ENCODE data around the gene SLC25A41. TPM values are rescaled to one million over a fixed set of nuclear protein-coding genes. Genes with fewer than 3 reads are reported as not detected.

SLC25A41 gene
- total and polyA plus RNA-seq, 2 of the 8 experiments (the other 6 are each of a cell fraction or from before 2014, with no cell fraction given) = 0.50 TPM; not detected in 1

DNA sequence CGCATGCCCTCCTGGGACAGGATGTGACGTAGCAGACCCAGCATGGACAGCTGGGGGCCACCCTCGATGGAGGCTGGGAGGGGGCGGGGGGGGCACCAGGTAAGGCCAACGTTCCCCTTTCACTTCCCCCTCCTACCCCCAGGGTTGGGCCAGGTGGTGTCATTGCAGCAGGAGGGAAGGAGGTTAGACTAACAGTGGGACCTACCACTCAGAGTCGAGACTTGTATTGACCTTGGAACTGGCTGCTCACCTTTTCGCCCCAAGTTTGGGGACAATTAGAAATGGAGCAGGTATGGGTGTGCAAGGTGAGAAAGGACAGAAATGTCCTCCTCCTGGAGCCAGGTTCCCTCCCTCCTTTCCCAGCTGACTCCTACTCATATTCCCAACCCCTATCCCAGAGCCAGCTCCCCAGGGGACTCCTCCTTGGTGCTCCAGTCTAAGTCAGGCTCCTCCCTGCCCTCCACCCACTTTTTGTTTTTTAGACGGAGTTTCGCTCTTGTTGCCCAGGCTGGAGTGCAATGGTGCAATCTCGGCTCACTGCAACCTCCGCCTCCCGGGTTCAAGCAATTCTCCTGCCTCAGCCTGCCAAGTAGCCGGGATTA lies 8.6 kb upstream of the SLC25A41 start:
- Histone ChIP-seq H4K20me1 (replicated peaks in 1 of 2; ENCODE audit: control insufficient read depth in 1 of 2, insufficient read depth in 2 of 2, low read length in 2 of 2) (no peaks in the 10 kb centered on the region), H2AK5ac (ENCODE audit: low read depth, low read length) (no peak overlapping the region), H2BK12ac (ENCODE audit: low read depth, low read length) (no peak overlapping the region), H2AFZ (ENCODE audit: low read length) (no peak overlapping the region), H3K9ac (replicated peaks in 1 of 4; ENCODE audit: extremely low read depth in 1 of 4, low read depth in 3 of 4, low read length in 3 of 4) (no peak overlapping the region), H2BK15ac (ENCODE audit: low read length) (no peak overlapping the region), H3K4me3 (ENCODE audit: extremely low read depth in 1 of 4, insufficient read depth in 2 of 4, low read depth in 3 of 4, low read length in 4 of 4) (no peak overlapping the region), H2BK20ac (ENCODE audit: low read length) (no peak overlapping the region), H4K91ac (replicated peaks; ENCODE audit: insufficient read length, low read length) (no peak overlapping the region), H4K8ac (ENCODE audit: extremely low read depth, insufficient read depth, low read length) (peak overlapping the region; percentile 5; the same call in 1 of the 2 replicates), H2BK5ac (ENCODE audit: low read depth, low read length) (no peak overlapping the region), H3K23ac (ENCODE audit: insufficient read length) (no peak overlapping the region), H3K79me1 (ENCODE audit: low read depth, low read length) (no peaks in the 10 kb centered on the region), H3K27ac (ENCODE audit: low read depth, low read length) (no peak overlapping the region), H3K23me2 (ENCODE audit: low read depth, low read length) (no peaks in the 10 kb centered on the region), H3K27me3 (replicated peaks in 1 of 4; ENCODE audit: control insufficient read depth in 3 of 4, extremely low read depth in 1 of 4, insufficient read depth in 3 of 4, low read length in 3 of 4) (no peaks in the 10 kb centered on the region), H3K9me3 (ENCODE audit: insufficient read depth in 2 of 2, low read depth in 1 of 2, low read length in 1 of 2) (no peaks in the 10 kb centered on the region), H3K18ac (ENCODE audit: extremely low read depth, low read length) (no peak overlapping the region), H3K14ac (ENCODE audit: insufficient read length) (no peak overlapping the region), H4K5ac (ENCODE audit: insufficient read length, low read depth, low read length) (no peak overlapping the region), H3K56ac (replicated peaks; ENCODE audit: insufficient read length, low read depth, low read length) (no peak overlapping the region), H3K4me2 (ENCODE audit: insufficient read depth in 1 of 2, low read depth in 2 of 2, low read length in 2 of 2) (no peak overlapping the region), H3K4me1 (replicated peaks in 1 of 4; ENCODE audit: control insufficient read depth in 3 of 4, insufficient read depth in 4 of 4, low read length in 3 of 4) (no peaks in the 10 kb centered on the region), H3K4ac (replicated peaks; ENCODE audit: insufficient read length, low read depth, low read length) (no peak overlapping the region), H3K36me3 (ENCODE audit: control insufficient read depth in 2 of 4, insufficient read depth in 4 of 4, low read length in 3 of 4) (no peaks in the 10 kb centered on the region), H3K79me2 (ENCODE audit: control insufficient read depth in 1 of 2, insufficient read depth in 2 of 2, low read length in 2 of 2) (no peaks in the 10 kb centered on the region), H2BK120ac (replicated peaks; ENCODE audit: low read depth, low read length) (no peak overlapping the region)
- WGBS, 2 experiments (ENCODE audit: extremely low coverage in 1 of 2, insufficient coverage in 1 of 2, insufficient read length in 1 of 2, insufficient replicate concordance in 2 of 2, low coverage in 1 of 2, low lambda C conversion rate in 2 of 2, missing lambda C conversion rate in 1 of 2) = 95% methylated on average over 7 of the region's 13 CpGs; no CpG with 5 or more reads in 1 of the 2 experiments
- DNase-seq (ENCODE audit: low read depth in 1 of 2, low spot score in 2 of 2) = no peak
- CTCF ChIA-PET (ENCODE audit: partially characterized antibody) = interaction anchor here (0.6 to 1.7 kb wide), 2 partner anchors 111 to 421 kb away, joined by 3 read pairs; no protein-coding TSS in a partner anchor
- POLR2A ChIA-PET (ENCODE audit: partially characterized antibody) = interaction anchor here (1.3 to 2.1 kb wide), 2 partner anchors 10 to 15 kb away, joined by 3 to 4 read pairs; no protein-coding TSS in a partner anchor
- no peak for TF ChIP-seq RAD21 (IDR thresholded peaks at IDR 0.05 in 1 of 2, conservative IDR thresholded peaks at IDR 0.05 in 1 of 2; ENCODE audit: low read depth in 2 of 2, low read length in 2 of 2)
- peak; percentile 68; the same call in 1 of the 2 replicates for TF ChIP-seq KDM1A (IDR thresholded peaks at IDR 0.05; ENCODE audit: borderline replicate concordance, low read length)
- FAIRE-seq = no peak

All from H1 (cell line).